ENCODE results near the gene TEX28.
A peak's percentile ranks its signal among the peaks of the same experiment; 100 is the strongest.
"Not testable (repeated sequence)": the region's sequence is repeated elsewhere in the genome, so short reads cannot be mapped to it uniquely, and the experiment has no call there.

TEX28 gene

GRCh38 chrX:154310616-154311536, 16.0 kb upstream of the TEX28 start:
- no peak for DNase-seq

GRCh38 chrX:154309041-154309775, 14.3 kb upstream of the TEX28 start:
- no peak for DNase-seq

DNA sequence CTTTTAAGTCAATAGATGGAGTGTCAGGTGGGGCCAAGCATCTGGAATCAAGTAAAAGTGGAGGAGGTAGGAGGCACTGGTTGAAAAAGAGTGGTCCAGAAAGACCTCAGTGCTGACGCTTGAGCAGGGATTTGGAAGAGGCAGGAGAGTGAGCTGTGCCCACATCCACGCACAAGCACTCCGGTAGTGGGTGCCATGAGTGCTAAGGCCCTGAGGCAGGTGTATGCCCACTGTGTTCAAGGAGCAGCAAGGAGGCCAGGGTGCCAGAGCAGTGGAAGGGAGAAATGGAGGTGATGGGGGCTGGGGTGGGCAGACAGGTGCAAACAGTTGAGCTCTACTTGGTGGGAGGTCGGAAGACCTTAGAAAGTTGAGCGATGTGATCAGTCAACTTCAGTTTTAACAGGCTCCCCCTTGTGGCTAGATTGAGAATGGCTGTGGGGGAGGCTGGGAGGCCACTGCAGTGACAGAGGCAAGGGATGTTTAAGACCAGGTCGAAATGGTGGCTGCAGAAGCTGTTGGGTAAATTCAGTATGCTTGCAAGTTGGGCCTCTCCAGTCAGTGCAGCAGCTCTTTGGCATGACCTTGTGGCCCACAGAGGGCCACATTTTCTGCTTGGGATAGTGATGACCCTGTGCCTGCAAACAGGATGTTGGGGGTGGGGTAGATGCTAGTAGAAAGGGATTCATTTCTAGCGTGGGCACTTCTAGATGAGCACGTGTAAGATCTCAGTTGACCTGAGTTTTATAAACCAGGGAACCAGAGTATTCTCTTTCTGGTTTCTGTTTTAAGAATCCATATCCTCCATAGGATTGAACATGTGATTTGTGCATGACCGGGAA, 13.4 kb upstream of the TEX28 start:
- DNase-seq, result peak; percentile 60 to 72

GRCh38 chrX:154307202-154307601, 12.3 kb upstream of the TEX28 start:
- no peak for DNase-seq

DNA sequence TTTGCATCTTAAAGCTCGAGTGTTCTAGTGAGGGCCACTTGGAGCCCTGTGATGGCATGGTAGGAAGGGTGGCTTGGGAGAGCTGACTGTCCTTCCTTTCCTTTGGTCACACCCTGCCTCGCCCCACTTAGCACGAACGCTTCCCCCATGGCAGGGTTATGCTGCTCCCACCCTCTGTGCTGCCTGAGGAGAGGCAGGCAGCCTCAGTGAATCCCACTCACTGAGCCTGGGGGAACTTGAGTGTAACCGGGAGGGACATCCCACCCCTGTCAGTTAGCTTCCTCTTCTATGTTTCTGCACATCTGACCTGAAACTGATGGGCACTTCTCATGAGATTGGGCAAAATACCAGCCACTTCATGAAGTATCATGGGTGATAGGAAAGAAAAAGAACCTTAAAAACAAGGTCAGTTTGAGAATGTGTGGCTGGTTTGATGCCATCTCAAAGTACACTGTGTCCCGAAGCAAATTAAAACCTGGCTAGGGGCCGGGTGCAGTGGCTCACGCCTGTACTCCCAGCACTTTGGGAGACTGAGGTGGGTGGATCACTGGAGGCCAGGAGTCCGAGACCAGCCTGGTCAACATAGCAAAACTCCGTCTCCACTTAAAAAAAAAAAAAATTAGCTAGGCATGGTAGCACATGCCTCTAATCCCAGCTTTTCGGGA, 10.7 kb upstream of the TEX28 start:
- DNase-seq, result peak; percentile 47 to 59

DNA sequence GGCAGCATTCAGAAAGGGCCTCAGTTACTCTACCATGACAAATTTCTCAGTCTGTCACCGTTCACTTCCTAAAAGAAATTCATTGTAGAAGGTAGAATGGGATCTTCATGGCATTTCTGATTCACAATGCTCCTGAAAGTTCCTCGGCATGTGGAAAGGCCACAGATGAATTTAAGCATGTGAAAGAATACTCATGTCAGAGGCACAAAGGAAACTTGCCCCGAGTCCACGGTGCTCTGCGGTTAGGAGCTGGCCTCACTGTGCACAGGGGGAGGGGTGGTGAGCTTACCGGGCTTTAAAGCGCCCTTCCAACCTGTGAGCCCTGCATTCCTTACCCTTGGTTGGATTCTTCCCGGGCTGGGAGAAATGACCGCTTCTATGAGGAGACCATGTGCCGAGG, 9.9 kb upstream of the TEX28 start:
- DNase-seq, result no peak

- no peak for DNase-seq
Observed at GRCh38 chrX:154303476-154303875, 8.6 kb upstream of the TEX28 start.

GRCh38 chrX:154302998-154303397, 8.1 kb upstream of the TEX28 start:
- DNase-seq, result not testable (repeated sequence)

DNA sequence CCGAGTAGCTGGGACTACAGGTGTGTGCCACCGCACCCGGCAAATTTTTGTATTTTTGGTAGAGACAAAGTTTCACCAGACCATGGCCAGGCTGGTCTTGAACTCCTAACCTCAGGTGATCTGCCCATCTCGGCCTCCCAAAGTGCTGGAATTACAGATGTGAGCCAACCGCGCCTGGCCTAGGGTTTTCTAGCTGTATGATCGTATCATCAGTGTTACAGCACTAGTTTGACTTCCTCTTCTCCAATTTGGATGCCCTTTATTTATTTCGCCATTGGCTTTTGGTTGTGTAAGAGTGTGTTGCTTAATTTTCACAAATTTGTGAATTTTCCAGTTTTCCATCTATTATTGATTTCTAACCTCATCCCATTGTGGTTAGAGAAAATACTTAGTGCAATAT, 5.9 kb upstream of the TEX28 start:
- DNase-seq, result peak; percentile 68 to 72

GRCh38 chrX:154298312-154298711, 3.4 kb upstream of the TEX28 start:
- no peak for DNase-seq

GRCh38 chrX:154296731-154297130, 1.8 kb upstream of the TEX28 start:
- no peak for DNase-seq

DNA sequence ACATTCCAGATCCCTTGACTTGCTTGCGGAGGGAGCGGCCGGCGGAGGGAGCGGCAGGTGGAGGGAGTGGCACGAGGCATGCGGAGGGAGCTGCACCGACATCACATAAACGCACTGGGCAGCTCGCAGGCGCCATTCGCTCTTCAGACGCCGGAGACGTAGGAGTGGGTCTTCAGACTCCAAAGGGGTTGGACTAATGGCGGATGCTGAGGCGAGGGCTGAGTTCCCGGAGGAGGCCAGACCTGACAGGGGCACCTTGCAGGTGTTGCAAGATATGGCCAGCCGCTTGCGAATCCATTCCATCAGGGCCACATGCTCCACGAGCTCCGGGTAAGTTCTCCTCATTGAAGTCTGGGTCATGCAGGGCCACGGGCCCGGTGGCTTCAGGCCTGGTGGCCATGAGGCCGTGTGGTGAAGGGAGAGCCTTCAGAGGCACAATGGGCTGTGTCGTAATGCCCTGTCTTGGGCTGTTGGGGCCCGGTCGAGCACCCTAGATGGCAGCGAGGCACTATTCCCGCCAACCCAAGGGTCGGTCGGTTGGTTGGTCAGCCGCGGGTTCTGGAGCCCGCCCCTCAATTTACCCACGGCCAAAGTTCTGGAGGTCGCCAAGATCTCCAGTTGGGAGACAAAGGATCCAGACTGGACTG, 863 bp upstream of the TEX28 start, which contains the start of gene TKTL1:
Gene TKTL1 (plus strand): TSS at position 132 of the 647 bp plus-strand sequence. CDS start 65 bp downstream, at position 197.
- DNase-seq, result no peak

GRCh38 chrX:154286406-154286805, 8.5 kb downstream of the TEX28 start:
- DNase-seq, result not testable (repeated sequence)

- not testable (repeated sequence) for DNase-seq
Observed at GRCh38 chrX:154284489-154285338, 10.2 kb downstream of the TEX28 start.

DNA sequence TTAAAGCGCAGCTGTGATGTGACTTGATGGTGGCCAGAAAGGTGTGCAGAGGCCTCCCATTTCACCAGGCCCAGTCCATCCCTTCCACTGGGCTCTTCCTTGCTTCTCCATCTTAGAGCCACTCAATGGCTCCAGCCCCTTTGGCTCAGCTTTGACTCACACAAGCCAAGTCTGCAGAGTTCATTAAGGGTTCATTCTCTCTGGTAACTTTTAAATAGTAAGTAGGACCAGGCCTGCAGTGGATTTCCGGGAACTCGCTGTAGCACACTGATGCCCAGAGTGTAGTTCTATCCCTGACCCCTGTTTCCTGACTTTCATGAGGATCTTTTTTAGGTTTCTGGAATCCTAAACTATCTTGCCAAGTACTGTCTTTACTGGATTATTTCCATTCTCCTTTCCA, 25.7 kb downstream of the TEX28 start:
- not testable (repeated sequence) for DNase-seq

GRCh38 chrX:154263072-154263471, 31.9 kb downstream of the TEX28 start:
- not testable (repeated sequence) for DNase-seq

- not testable (repeated sequence) for DNase-seq
Observed at GRCh38 chrX:154258711-154259110, 36.2 kb downstream of the TEX28 start.

DNA sequence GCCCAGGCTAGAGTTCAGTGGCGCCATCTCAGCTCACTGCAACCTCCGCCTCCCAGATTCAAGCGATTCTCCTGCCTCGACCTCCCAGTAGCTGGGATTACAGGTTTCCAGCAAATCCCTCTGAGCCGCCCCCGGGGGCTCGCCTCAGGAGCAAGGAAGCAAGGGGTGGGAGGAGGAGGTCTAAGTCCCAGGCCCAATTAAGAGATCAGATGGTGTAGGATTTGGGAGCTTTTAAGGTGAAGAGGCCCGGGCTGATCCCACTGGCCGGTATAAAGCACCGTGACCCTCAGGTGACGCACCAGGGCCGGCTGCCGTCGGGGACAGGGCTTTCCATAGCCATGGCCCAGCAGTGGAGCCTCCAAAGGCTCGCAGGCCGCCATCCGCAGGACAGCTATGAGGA, 37.6 kb downstream of the TEX28 start, which contains the start of gene OPN1MW3:
Gene OPN1MW3 (plus strand): TSS at position 301 of the 400 bp plus-strand sequence. CDS start 38 bp downstream, at position 339.
- not testable (repeated sequence) for DNase-seq

DNA sequence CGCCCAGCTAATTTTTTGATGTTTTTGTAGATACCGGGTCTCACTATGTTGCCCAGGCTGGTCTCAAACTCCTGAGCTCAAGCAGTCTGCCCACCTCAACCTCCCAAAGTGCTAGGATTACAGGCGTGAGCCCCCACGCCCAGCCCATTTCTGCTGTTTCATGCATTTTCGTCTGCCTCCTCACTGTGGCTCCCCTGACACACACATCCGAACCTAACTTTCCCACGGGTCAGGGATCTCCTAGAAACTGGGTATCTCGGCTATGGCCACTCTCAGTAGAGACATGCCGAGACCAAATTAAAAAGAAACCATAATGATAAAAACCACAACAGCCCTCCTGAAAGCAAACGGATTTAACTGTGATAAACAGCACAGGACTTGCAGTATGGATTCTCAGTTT, 46.8 kb downstream of the TEX28 start:
- DNase-seq, result not testable (repeated sequence)

DNA sequence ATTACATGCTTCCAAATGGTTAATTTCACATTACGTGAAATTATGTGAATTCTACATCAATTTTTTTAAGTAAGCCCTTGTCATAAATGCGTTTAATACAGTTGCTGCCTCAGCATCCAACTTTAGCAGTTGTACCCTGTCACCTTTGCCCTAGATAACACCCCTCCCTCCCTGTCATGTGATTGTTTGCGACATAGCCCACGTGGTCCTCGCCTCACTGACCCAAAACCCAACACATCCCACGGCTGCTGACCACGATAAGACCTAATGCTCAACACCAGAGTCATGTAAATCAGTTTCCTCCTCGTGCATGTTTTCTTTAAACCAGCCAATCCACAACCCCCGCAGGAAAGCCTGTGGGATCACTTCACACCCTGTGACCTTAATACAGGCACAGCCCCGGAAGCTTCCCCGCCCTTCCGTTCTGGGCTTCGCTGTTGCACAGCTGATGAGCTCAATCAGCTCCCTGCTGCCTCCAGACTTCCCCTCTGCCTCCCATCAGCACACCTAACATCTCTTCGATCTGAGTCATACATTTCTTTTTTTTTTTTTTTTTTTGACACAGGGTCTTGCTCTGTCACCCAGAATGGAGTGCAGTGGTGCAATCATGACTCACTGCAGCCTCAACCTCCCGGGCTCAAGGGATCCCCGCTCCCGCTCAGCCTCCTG, 47.4 kb downstream of the TEX28 start:
- DNase-seq, result not testable (repeated sequence)

All from inflammatory macrophage (primary cell).